ENCODE data around the gene VSTM5.

VSTM5 gene

GRCh38 chr11:93842461-93842860 is 8.0 kb downstream of the VSTM5 start:
- no peak for DNase-seq

GRCh38 chr11:93842034-93842433 is 8.4 kb downstream of the VSTM5 start:
- DNase-seq, result no peak

- DNase-seq, result no peak
Observed at GRCh38 chr11:93841446-93841845, 9.0 kb downstream of the VSTM5 start.

- DNase-seq, result no peak
Observed at GRCh38 chr11:93840981-93841380, 9.4 kb downstream of the VSTM5 start.

- DNase-seq, result no peak
Observed at GRCh38 chr11:93840180-93840579, 10.2 kb downstream of the VSTM5 start.

- no peak for DNase-seq
Observed at GRCh38 chr11:93838967-93839366, 11.5 kb downstream of the VSTM5 start.

GRCh38 chr11:93832780-93833179 is 17.6 kb downstream of the VSTM5 start:
- no peak for DNase-seq

- no peak for DNase-seq
Observed at GRCh38 chr11:93831343-93832127, 18.9 kb downstream of the VSTM5 start.

- DNase-seq, result no peak
Observed at GRCh38 chr11:93829598-93829997, 20.8 kb downstream of the VSTM5 start.

- no peak for DNase-seq
Observed at GRCh38 chr11:93827363-93827762, 23.1 kb downstream of the VSTM5 start.

GRCh38 chr11:93823210-93823609 is 27.2 kb downstream of the VSTM5 start:
- DNase-seq, result no peak

- DNase-seq, result peak in 1 of 51 donors; percentile 15
Observed at GRCh38 chr11:93822359-93822758, 28.1 kb downstream of the VSTM5 start.

GRCh38 chr11:93821617-93822016 is 28.8 kb downstream of the VSTM5 start:
- no peak for DNase-seq

GRCh38 chr11:93820847-93821246 is 29.6 kb downstream of the VSTM5 start:
- DNase-seq, result no peak

GRCh38 chr11:93819966-93820695 is 30.3 kb downstream of the VSTM5 start:
- no peak for DNase-seq

GRCh38 chr11:93817426-93818348 is 32.7 kb downstream of the VSTM5 start:
- DNase-seq, result no peak

GRCh38 chr11:93814966-93815633 is 35.3 kb downstream of the VSTM5 start:
- DNase-seq, result no peak

GRCh38 chr11:93813974-93814373 is 36.4 kb downstream of the VSTM5 start:
- DNase-seq, result no peak

- no peak for DNase-seq
Observed at GRCh38 chr11:93807980-93808379, 42.4 kb downstream of the VSTM5 start.

- DNase-seq, result no peak
Observed at GRCh38 chr11:93804879-93805278, 45.5 kb downstream of the VSTM5 start.

GRCh38 chr11:93801366-93801765 is 49.1 kb downstream of the VSTM5 start:
- no peak for DNase-seq

All from hypothalamus (tissue), 51 donors.